Peyer's patch (tissue), 4 donors: ENCODE measurements around the gene OR2AT4. TPM values are rescaled to one million over a fixed set of nuclear protein-coding genes. Genes with fewer than 3 reads are reported as not detected.
"Not testable (repeated sequence)": the region's sequence is repeated elsewhere in the genome, so short reads cannot be mapped to it uniquely, and the experiment has no call there.

Source experiments
- DNase-seq, 3 donors: peaks; one replicate each; pipeline ENCODE4 v3.0.0-alpha.2; 2017 to 2019
- H3K27ac ChIP-seq, 4 donors: fragments of 200-600 bp; sonication (generic); one replicate each; pipeline ENCODE4 v1.5.1; 2016 to 2019
- H3K27me3 ChIP-seq, 2 donors: fragments of 200-600 bp; sonication (generic); one replicate each; pipeline ENCODE4 v1.5.1; 2019
- H3K36me3 ChIP-seq, 3 donors: fragments of 200-600 bp; sonication (generic); one replicate each; pipeline ENCODE4 v1.5.1; 2016 to 2019
- H3K4me1 ChIP-seq, 4 donors: fragments of 200-600 bp; sonication (generic); one replicate each; pipeline ENCODE4 v1.5.1; 2016 to 2019
- H3K4me3 ChIP-seq, 4 donors: fragments of 200-600 bp; sonication (generic); 1 replicate in 3 of 4; 2 replicates in 1 of 4; pipeline ENCODE4 v1.5.1; 2016 to 2019; ENCODE audit warnings: mild to moderate bottlenecking in 1 of 4
- H3K9me3 ChIP-seq, 4 donors: fragments of 200-600 bp; sonication (generic); one replicate each; pipeline ENCODE4 v1.5.1; 2016 to 2019; ENCODE audit warnings: mild to moderate bottlenecking in 1 of 4
- POLR2A ChIP-seq, 2 donors: fragments of 450-650 bp; IDR thresholded peaks; one replicate each; pipeline ENCODE4 v1.5.1; 2017; ENCODE audit warnings: antibody characterized with exemption in 2 of 2, mild to moderate bottlenecking in 2 of 2, moderate library complexity in 2 of 2
- total RNA-seq, 4 donors: library from RNA; depleted of rRNA; stranded (reverse); fragments of >200 nt; gene quantifications; one replicate each; pipeline ENCODE4 v1.1.0, GENCODE V29; 2016
- TF ChIP-seq, protein P1 (sequence below), 6 experiments: fragments of 450-650 bp in 4 of 6; fragments of 200-600 bp in 2 of 6; sonication (generic) in 1 of 6; IDR thresholded peaks; one replicate each; pipeline ENCODE4 v1.5.1; 2017 to 2019; ENCODE audit warnings: antibody characterized with exemption in 6 of 6, mild to moderate bottlenecking in 3 of 6, moderate library complexity in 1 of 6

Gene OR2AT4
- total RNA-seq, 4 donors from 2014 or later: not detected

DNA sequence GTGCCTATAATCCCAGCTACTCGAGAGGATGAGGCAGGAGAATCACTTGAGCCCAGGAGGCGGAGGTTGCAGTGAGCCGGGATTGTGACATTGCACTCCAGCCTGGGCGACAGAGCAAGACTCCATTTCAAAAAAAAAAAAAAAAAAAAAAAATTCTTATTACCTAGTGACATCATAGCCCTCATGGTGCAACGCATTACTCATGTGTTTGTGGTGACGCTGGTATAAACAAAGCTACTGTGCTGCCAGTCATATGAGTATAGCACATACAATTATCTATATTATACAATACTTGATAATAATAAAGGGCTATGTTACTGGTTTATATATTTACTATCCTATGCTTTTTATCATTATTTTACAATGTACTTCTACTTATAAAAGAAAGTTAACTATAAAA is 41.2 kb downstream of the OR2AT4 start:
- Histone ChIP-seq H3K27me3 (no peaks in the 10 kb centered on the region), H3K4me1 (no peaks in the 10 kb centered on the region), H3K4me3 (no peak overlapping the region), H3K9me3 (peaks cover 0 to 3% (median 0%) of the 10 kb centered on the region in 4 donors), H3K36me3 (no peaks in the 10 kb centered on the region), H3K27ac (no peak overlapping the region)
- TF ChIP-seq, protein P1, sequence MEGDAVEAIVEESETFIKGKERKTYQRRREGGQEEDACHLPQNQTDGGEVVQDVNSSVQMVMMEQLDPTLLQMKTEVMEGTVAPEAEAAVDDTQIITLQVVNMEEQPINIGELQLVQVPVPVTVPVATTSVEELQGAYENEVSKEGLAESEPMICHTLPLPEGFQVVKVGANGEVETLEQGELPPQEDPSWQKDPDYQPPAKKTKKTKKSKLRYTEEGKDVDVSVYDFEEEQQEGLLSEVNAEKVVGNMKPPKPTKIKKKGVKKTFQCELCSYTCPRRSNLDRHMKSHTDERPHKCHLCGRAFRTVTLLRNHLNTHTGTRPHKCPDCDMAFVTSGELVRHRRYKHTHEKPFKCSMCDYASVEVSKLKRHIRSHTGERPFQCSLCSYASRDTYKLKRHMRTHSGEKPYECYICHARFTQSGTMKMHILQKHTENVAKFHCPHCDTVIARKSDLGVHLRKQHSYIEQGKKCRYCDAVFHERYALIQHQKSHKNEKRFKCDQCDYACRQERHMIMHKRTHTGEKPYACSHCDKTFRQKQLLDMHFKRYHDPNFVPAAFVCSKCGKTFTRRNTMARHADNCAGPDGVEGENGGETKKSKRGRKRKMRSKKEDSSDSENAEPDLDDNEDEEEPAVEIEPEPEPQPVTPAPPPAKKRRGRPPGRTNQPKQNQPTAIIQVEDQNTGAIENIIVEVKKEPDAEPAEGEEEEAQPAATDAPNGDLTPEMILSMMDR (IDR thresholded peaks at IDR 0.05): no peak
- DNase-seq: no peak

DNA sequence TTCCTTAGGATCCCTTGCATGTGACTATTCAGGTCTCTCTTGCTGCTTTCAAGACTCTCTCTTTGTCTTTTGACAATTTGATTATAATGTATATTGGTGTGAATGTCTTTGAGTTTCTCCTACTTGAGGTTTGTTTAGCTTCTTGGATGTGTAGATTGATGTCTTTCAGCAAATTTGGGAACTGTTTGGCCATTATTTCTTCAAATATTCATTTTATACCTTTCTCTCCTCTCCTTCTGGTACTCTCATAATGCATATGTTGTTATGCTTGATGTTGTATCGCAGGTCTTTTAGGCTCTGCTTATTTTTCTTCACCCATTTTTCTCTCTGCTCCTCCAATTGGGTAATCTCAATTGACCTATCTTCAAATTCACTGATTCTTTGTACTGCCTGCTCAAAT is 44.2 kb downstream of the OR2AT4 start:
- Histone ChIP-seq H3K4me3 (no peak overlapping the region), H3K9me3 (peaks cover 0 to 3% (median 0%) of the 10 kb centered on the region in 4 donors), H3K36me3 (no peaks in the 10 kb centered on the region), H3K4me1 (no peaks in the 10 kb centered on the region), H3K27ac (no peak overlapping the region), H3K27me3 (no peaks in the 10 kb centered on the region)
- DNase-seq: no peak
- TF ChIP-seq, protein P1 (IDR thresholded peaks at IDR 0.05): no peak
- no peak for TF ChIP-seq POLR2A (IDR thresholded peaks at IDR 0.05)

DNA sequence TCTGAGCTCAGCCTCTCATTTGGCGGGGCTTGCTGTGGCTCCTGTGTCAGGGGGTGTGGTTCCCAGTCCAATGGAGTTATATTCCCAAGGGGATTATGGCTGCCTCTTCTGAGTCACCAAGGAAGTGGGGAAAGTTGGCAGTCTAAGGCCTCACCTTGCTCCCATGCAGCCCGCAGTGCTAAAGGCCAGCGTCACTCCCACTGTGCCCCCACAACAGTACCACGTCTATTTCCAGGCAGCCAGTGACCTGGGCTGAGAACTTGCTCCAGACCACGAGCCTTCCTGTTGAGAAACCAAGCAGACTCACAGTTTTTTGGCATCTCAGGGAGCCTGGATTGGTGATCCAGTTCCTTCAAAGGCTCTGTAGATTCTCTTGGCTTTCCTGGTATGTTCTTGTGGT is 45.6 kb downstream of the OR2AT4 start:
- Histone ChIP-seq H3K27ac (no peak overlapping the region), H3K27me3 (no peaks in the 10 kb centered on the region), H3K9me3 (peaks cover 0 to 3% (median 0%) of the 10 kb centered on the region in 4 donors), H3K4me3 (no peak overlapping the region), H3K36me3 (no peaks in the 10 kb centered on the region), H3K4me1 (no peaks in the 10 kb centered on the region)
- TF ChIP-seq POLR2A (IDR thresholded peaks at IDR 0.05): no peak
- TF ChIP-seq, protein P1 (IDR thresholded peaks at IDR 0.05): no peak
- no peak for DNase-seq

DNA sequence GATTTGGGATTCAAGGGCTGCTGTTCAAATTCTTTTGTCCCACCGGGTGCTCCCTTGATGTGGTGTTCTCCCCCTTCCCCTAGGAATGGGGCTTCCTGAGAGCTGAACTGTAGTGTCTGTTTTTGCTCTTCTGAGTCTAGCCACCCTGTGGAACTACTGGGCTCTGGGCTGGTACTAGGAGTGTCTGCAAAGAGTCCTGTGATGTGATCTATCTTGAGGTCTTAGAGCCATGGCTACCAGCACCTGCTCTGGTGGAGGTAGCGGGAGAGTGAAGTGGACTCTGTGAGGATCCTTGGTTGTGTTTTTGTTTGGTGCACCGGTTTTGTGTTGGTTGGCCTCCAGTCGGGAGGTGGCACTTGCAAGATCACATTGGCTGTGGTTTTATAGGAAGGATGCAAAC is 46.2 kb downstream of the OR2AT4 start:
- Histone ChIP-seq H3K27me3 (no peaks in the 10 kb centered on the region), H3K36me3 (no peaks in the 10 kb centered on the region), H3K27ac (no peak overlapping the region), H3K4me3 (no peak overlapping the region), H3K9me3 (peaks cover 0 to 3% (median 0%) of the 10 kb centered on the region in 4 donors), H3K4me1 (no peaks in the 10 kb centered on the region)
- no peak for DNase-seq
- TF ChIP-seq, protein P1 (IDR thresholded peaks at IDR 0.05): no peak
- TF ChIP-seq POLR2A (IDR thresholded peaks at IDR 0.05): no peak

DNA sequence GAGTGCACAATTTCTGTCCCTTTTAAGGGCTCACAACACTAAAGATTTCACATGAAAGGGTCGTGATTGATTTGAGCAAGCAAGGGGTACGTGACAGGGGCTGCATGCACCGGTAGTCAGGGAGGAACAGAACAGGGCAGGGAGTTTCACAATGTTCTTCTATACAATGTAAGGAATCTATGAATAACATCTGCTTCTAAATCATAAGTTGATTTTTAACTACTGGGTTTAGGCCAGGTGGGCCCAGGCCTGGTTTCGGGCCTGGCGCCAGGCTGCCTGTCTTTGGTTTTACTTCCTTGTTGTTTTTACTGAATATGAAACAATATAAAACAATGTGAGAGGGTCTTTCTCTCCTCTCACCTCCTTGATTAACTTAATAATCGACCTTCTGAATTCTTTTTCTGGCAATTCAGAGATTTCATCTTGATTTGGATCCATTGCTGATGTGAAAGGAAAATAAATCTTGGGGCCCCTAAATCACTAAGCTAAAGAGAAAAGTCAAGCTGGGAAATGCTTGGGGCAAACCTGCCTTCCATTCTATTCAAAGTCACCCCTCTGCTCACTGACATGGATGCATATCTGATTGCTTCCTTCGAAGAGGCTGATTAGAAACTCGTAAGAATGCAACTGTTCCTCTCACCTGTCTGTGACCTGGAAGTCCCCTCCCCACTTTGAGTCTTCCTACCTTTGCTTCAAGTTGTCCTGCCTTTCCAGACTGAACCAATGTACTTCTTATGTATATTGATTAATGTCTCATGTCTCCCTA is 47.0 kb downstream of the OR2AT4 start:
- H3K27ac ChIP-seq, H3K36me3 ChIP-seq, H3K4me3 ChIP-seq, H3K4me1 ChIP-seq, H3K27me3 ChIP-seq, DNase-seq, H3K9me3 ChIP-seq: not testable (repeated sequence)

DNA sequence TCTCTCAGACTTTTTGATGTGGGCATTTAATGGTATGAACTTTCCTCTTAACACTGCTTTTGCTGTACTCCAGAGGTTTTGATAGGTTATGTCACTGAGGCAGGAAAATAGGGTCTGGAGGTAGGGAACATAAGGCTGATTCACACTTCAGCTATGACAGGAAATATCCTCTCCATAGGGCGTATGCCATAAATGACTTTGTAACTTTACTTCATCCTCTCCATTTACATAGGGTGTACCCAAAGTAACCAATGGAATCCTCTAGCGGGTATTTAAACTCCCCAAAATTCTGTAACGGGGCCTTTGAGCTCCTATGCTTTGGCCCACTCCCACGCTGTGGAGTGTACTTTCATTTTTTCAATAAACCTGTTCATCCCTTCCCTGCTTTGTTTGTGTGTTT is 49.5 kb downstream of the OR2AT4 start:
- H3K9me3 ChIP-seq: peaks cover 0 to 2% (median 0%) of the 10 kb centered on the region in 4 donors
- H3K4me3 ChIP-seq: no peak overlapping the region
- no peaks in the 10 kb centered on the region for H3K4me1 ChIP-seq
- no peaks in the 10 kb centered on the region for H3K27me3 ChIP-seq
- DNase-seq: no peak
- no peaks in the 10 kb centered on the region for H3K36me3 ChIP-seq
- no peak for TF ChIP-seq POLR2A (IDR thresholded peaks at IDR 0.05)
- TF ChIP-seq, protein P1 (IDR thresholded peaks at IDR 0.05): no peak
- H3K27ac ChIP-seq: no peak overlapping the region

DNA sequence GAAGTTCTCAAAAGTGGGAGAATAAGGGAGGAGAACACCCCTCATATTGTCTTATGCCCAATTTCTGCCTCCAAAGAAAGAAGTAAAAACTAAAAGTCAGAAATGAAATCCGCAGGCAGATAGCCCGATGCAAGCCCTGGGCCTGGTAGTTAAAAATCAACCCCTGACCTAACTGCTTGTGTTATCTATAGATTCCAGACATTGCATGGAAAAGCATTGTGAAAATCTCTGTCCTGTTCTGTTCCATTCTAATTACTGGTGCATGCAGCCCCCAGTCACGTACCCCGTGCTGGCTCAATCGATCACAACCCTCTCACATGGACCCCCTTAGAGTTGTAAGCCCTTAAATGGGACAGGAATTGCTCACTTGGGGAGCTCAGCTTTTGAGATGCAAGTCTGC is 50.0 kb downstream of the OR2AT4 start:
- H3K27me3 ChIP-seq, H3K27ac ChIP-seq: not testable (repeated sequence)

DNA sequence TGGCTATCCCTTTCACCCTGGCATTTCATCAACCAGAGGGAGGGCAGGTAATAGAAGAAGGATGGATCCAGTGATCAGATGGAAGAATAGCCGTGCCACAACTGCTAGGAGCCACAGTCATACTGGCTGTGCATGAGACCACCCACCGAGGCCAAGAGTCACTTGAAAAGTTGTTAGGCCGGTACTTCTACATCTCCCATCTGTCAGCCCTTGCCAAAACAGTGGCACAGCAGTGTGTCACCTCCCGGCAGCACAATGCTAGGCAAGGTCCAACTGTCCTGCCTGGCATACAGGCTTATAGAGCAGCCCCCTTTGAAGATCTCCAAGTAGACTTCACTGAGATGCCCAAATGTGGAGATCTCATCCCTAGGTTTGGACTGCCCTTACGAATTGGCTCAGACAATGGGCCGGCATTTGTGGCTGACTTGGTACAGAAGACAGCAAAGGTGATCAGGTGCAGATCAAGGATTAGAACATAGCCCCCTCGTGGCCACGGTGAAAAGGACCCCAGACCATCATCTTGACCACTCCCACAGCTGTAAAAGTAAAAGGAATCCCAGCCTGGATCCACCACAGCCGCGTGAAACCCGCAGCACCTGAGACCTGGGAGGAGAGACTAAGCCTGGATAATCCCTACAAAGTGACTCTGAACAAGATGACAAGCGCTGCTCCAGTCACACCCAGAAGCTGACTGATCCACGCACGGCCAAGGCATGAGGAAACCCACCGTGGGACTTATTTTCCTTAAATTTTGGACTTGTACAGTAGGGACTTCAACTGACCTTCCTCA is 52.1 kb downstream of the OR2AT4 start:
- not testable (repeated sequence) for H3K9me3 ChIP-seq, H3K27ac ChIP-seq, DNase-seq, H3K27me3 ChIP-seq, H3K4me1 ChIP-seq, H3K36me3 ChIP-seq, H3K4me3 ChIP-seq

More for the DNA sequence above, 50.0 kb downstream of the OR2AT4 start:
- H3K36me3 ChIP-seq, H3K9me3 ChIP-seq, H3K4me1 ChIP-seq, DNase-seq, H3K4me3 ChIP-seq: not testable (repeated sequence)

DNA sequence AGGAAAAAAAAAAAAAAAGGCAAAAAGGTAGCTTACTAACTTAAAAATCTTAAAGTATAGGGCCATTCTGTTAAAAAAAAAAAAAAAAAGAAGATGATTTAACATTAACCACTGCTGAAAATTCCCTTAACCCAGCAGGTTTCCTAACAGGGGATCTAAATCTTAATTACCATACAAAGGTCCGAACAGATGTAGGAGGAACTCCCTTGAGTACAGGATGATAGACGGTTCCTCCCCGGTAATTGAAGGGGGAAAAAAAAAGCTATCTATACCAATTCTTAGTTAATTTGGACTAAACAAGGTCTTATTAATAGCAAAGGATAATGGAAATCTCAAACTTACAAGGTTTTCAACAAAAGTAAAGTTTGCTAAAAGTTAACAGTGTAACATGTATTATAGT is 54.9 kb downstream of the OR2AT4 start:
- H3K4me1 ChIP-seq, H3K27me3 ChIP-seq, H3K36me3 ChIP-seq: not testable (repeated sequence)

More for the DNA sequence above, 54.9 kb downstream of the OR2AT4 start:
- not testable (repeated sequence) for H3K9me3 ChIP-seq, DNase-seq, H3K4me3 ChIP-seq, H3K27ac ChIP-seq
